NCI-H524 (cell line): ENCODE data around the gene FBXO11.
A peak's percentile ranks its signal among the peaks of the same experiment; 100 is the strongest.
"Not testable (repeated sequence)": the region's sequence is repeated elsewhere in the genome, so short reads cannot be mapped to it uniquely, and the experiment has no call there.

Source experiments
- DNase-seq, 2 experiments: peaks; one replicate each; lab custom pipeline; 2025; lab: John Stamatoyannopoulos, UW

FBXO11 gene

GRCh38 chr2:47897883-47898731 is 8.2 kb downstream of the FBXO11 start:
- peak in 1 of 2 experiments; percentile 23 for DNase-seq

GRCh38 chr2:47897191-47897882 is 9.0 kb downstream of the FBXO11 start:
- DNase-seq: not testable (repeated sequence)

- DNase-seq: no peak
These were observed 9.8 kb downstream of the FBXO11 start for GRCh38 chr2:47896450-47896968.

- DNase-seq: no peak
These were observed 12.5 kb downstream of the FBXO11 start for GRCh38 chr2:47893771-47894170.

GRCh38 chr2:47892338-47892730 is 14.0 kb downstream of the FBXO11 start:
- no peak for DNase-seq

- DNase-seq: no peak
These were observed 14.6 kb downstream of the FBXO11 start for GRCh38 chr2:47891369-47892337.

GRCh38 chr2:47890711-47891368 is 15.5 kb downstream of the FBXO11 start:
- DNase-seq: no peak

GRCh38 chr2:47888581-47889280 is 17.6 kb downstream of the FBXO11 start:
- DNase-seq: no peak

GRCh38 chr2:47876912-47877311 is 29.4 kb downstream of the FBXO11 start:
- DNase-seq: no peak

GRCh38 chr2:47872941-47873340 is 33.4 kb downstream of the FBXO11 start:
- DNase-seq: no peak

GRCh38 chr2:47870641-47871540 is 35.4 kb downstream of the FBXO11 start:
- no peak for DNase-seq

- no peak for DNase-seq
These were observed 36.3 kb downstream of the FBXO11 start for GRCh38 chr2:47869859-47870595.

- DNase-seq: no peak
These were observed 37.5 kb downstream of the FBXO11 start for GRCh38 chr2:47868611-47869352.

- DNase-seq: peak in 1 of 2 experiments; percentile 6
These were observed 39.1 kb downstream of the FBXO11 start for GRCh38 chr2:47867205-47867604.

- DNase-seq: no peak
These were observed 41.7 kb downstream of the FBXO11 start for GRCh38 chr2:47864566-47864965.

GRCh38 chr2:47862949-47863348 is 43.3 kb downstream of the FBXO11 start:
- DNase-seq: no peak

GRCh38 chr2:47853067-47853777 is 53.1 kb downstream of the FBXO11 start:
- not testable (repeated sequence) for DNase-seq

GRCh38 chr2:47850198-47850597 is 56.1 kb downstream of the FBXO11 start:
- DNase-seq: no peak
